GM19324 (cell line): Measurements from ENCODE around the gene CFAP91.

Experiments
- ATAC-seq: cut with Tn5 transposase; IDR thresholded peaks from one replicate; pipeline ENCODE4 v1.9.1; 2021; ENCODE audit warnings: mild to moderate bottlenecking, moderate library complexity; ENCODE audit not compliant: unreplicated experiment, low FRiP score

Gene CFAP91

GRCh38 chr3:119702530-119703527, at the start of gene CFAP91:
TSS of gene CFAP91 (plus strand) at chr3:119703022. CDS start at chr3:119703099, 77 bp downstream.
- ATAC-seq: peak; percentile 95

GRCh38 chr3:119653876-119654275, 48.9 kb upstream of the CFAP91 start:
- ATAC-seq: no peak

- ATAC-seq: no peak
Measured at GRCh38 chr3:119657887-119658702, 44.7 kb upstream of the CFAP91 start.

- ATAC-seq: no peak
Measured at GRCh38 chr3:119658994-119659393, 43.8 kb upstream of the CFAP91 start.

- no peak for ATAC-seq
Measured at GRCh38 chr3:119659606-119660291, 43.1 kb upstream of the CFAP91 start.

GRCh38 chr3:119660474-119661440, 42.1 kb upstream of the CFAP91 start, which contains the start of gene POPDC2:
TSS of gene POPDC2 (minus strand) at chr3:119660589. CDS start at chr3:119660423, 166 bp downstream.
- no peak for ATAC-seq

- ATAC-seq: no peak
Measured at GRCh38 chr3:119662604-119663373, 40.0 kb upstream of the CFAP91 start.

- no peak for ATAC-seq
Measured at GRCh38 chr3:119663885-119664284, 38.9 kb upstream of the CFAP91 start.

GRCh38 chr3:119664370-119664769, 38.5 kb upstream of the CFAP91 start:
- ATAC-seq: no peak

GRCh38 chr3:119664850-119665379, 37.9 kb upstream of the CFAP91 start:
- no peak for ATAC-seq

GRCh38 chr3:119665954-119666559, 36.8 kb upstream of the CFAP91 start:
- ATAC-seq: no peak

- no peak for ATAC-seq
Measured at GRCh38 chr3:119669906-119670570, 32.8 kb upstream of the CFAP91 start.

GRCh38 chr3:119672776-119673175, 30.0 kb upstream of the CFAP91 start:
- ATAC-seq: no peak

- no peak for ATAC-seq
Measured at GRCh38 chr3:119673875-119674274, 28.9 kb upstream of the CFAP91 start.

GRCh38 chr3:119675188-119675874, 27.5 kb upstream of the CFAP91 start:
- ATAC-seq: no peak

- ATAC-seq: no peak
Measured at GRCh38 chr3:119676020-119676419, 26.8 kb upstream of the CFAP91 start.
